K562 (cell line): ENCODE measurements around the gene GORASP1. TPM values are rescaled to one million over a fixed set of nuclear protein-coding genes. Genes with fewer than 3 reads are reported as not detected.

Experiments
- ATAC-seq: fragments of 200-7000 bp; cut with Tn5 transposase; 3 replicates; pipeline ENCODE4 v1.9.1; 2020; ENCODE audit warnings: moderate library complexity
- BruUV-seq: library from RNA; stranded (reverse); fragments of 400-500 nt; replicated peaks from 2 replicates; lab custom pipeline; 2021; lab: Mats Ljungman, UMichigan
- CTCF ChIA-PET: fragments of 300-600 bp; formaldehyde crosslinking; extraction: SDS; loops from one replicate; lab custom pipeline; 2021; ENCODE audit warnings: low intra/inter-chr PET ratio; lab: Yijun Ruan, JAX
- POLR2A ChIA-PET: fragments of 300-600, 350-650 bp; sonication (Branson Sonifier 250); formaldehyde crosslinking; extraction: SDS; loops from one replicate; lab custom pipeline; 2021; ENCODE audit warnings: antibody characterized with exemption, inconsistent platforms; lab: Yijun Ruan, JAX
- DNase-seq, 4 experiments: peaks; one replicate each; pipeline versions ENCODE4 v3.0.0 to v3.0.0-alpha.2; 2011 to 2018; ENCODE audit warnings: low spot score in 3 of 4, mixed read lengths in 3 of 4; ENCODE audit errors: extremely low read depth in 1 of 4
- FAIRE-seq: peaks from 2 replicates; lab custom pipeline; 2011; peaks lifted over from hg19 to GRCh38; lab: Jason Lieb, UNC
- H2AFZ ChIP-seq: 2 replicates; pipeline ENCODE4 v1.6.0; 2011; ENCODE audit warnings: low read depth, low read length, control low read depth, inconsistent platforms
- H3K27ac ChIP-seq: fragments of 200-600 bp; 3 replicates; pipeline ENCODE4 v1.8.0; 2011; ENCODE audit warnings: low read depth, mild to moderate bottlenecking, control low read depth, inconsistent platforms, low read length, moderate library complexity, mixed read lengths; ENCODE audit errors: extremely low read depth
- H3K27me3 ChIP-seq, 2 experiments: fragments of 300-600 bp in 1 of 2; 2 replicates in 1 of 2; 3 replicates in 1 of 2; pipeline versions ENCODE4 v1.6.0 to v1.8.0; 2011; ENCODE audit warnings: inconsistent platforms in 2 of 2, low read length in 2 of 2, mild to moderate bottlenecking in 1 of 2, mixed read lengths in 1 of 2, moderate library complexity in 1 of 2; ENCODE audit not compliant: control insufficient read depth in 2 of 2, insufficient read depth in 2 of 2
- H3K36me3 ChIP-seq: fragments of 300-600 bp; 3 replicates; pipeline ENCODE4 v1.8.0; 2011; ENCODE audit warnings: mild to moderate bottlenecking, low read length, inconsistent platforms; ENCODE audit not compliant: control insufficient read depth, insufficient read depth
- H3K4me1 ChIP-seq, 2 experiments: fragments of 200-600 bp in 1 of 2; replicated peaks in 1 of 2; 2 replicates in 1 of 2; 3 replicates in 1 of 2; pipeline versions ENCODE4 v1.5.1 to v1.8.0; 2011; ENCODE audit warnings: inconsistent platforms in 2 of 2, low read length in 2 of 2, mild to moderate bottlenecking in 1 of 2, mixed read lengths in 1 of 2, moderate library complexity in 1 of 2; ENCODE audit not compliant: control insufficient read depth in 2 of 2, insufficient read depth in 2 of 2
- H3K4me2 ChIP-seq: 2 replicates; pipeline ENCODE4 v1.6.1; 2011; ENCODE audit warnings: low read length, control low read depth, inconsistent platforms, mixed read lengths; ENCODE audit not compliant: insufficient read depth
- H3K4me3 ChIP-seq: fragments of 200-600 bp; sonication (generic), shearing (Covaris generic); 2 replicates; pipeline ENCODE4 v1.5.1; 2016; ENCODE audit warnings: control low read depth, inconsistent platforms
- H3K79me2 ChIP-seq: fragments of 200-600 bp; 3 replicates; pipeline ENCODE4 v1.8.0; 2011; ENCODE audit warnings: low read length, inconsistent platforms; ENCODE audit not compliant: control insufficient read depth, insufficient read depth
- H3K9ac ChIP-seq, 2 experiments: 2 replicates each; pipeline versions ENCODE4 v1.6.0 to v1.6.1; 2011; ENCODE audit warnings: low read depth in 2 of 2, low read length in 2 of 2, control low read depth in 1 of 2, inconsistent platforms in 1 of 2, mild to moderate bottlenecking in 1 of 2, mixed read lengths in 1 of 2; ENCODE audit not compliant: insufficient read depth in 1 of 2
- H3K9me1 ChIP-seq: one replicate; pipeline ENCODE4 v1.6.0; 2011; ENCODE audit warnings: inconsistent platforms, mild to moderate bottlenecking, low read length, moderate library complexity; ENCODE audit not compliant: control insufficient read depth, insufficient read depth
- H3K9me3 ChIP-seq: replicated peaks from 2 replicates; pipeline ENCODE4 v1.5.1; 2011; ENCODE audit warnings: low read depth, low read length, inconsistent platforms; ENCODE audit not compliant: control insufficient read depth, insufficient read depth
- H4K20me1 ChIP-seq: replicated peaks from 2 replicates; pipeline ENCODE4 v1.6.1; 2011; ENCODE audit warnings: low read length, inconsistent platforms, mixed read lengths; ENCODE audit not compliant: control insufficient read depth, insufficient read depth
- AFF4 ChIP-seq: sonication (generic); formaldehyde crosslinking; IDR thresholded peaks from 2 replicates; pipeline ENCODE4 v1.8.0; 2023; ENCODE audit warnings: mild to moderate bottlenecking, missing genetic modification reagents
- CBFA2T3 ChIP-seq: fragments of 450-650 bp; IDR thresholded peaks from 2 replicates; pipeline ENCODE4 v1.6.1; 2017
- CHCHD3 ChIP-seq: fragments of 250-450 bp; sonication (Bioruptor Pico); IDR thresholded peaks from 2 replicates; pipeline ENCODE4 v2.1.2; 2022; ENCODE audit warnings: mild to moderate bottlenecking
- KAT7 ChIP-seq: sonication (generic); formaldehyde crosslinking; IDR thresholded peaks from 2 replicates; pipeline ENCODE4 v1.8.0; 2022; ENCODE audit warnings: missing genetic modification reagents, mild to moderate bottlenecking, borderline replicate concordance
- KLF13 ChIP-seq: fragments of 450-650 bp; IDR thresholded peaks from 2 replicates; pipeline ENCODE4 v1.6.1; 2016; ENCODE audit warnings: missing genetic modification characterization, low read depth, mild to moderate bottlenecking, missing compliant biosample characterization, moderate library complexity, borderline replicate concordance
- MED1 ChIP-seq: sonication (generic); formaldehyde crosslinking; IDR thresholded peaks from 2 replicates; pipeline ENCODE4 v1.8.1; 2023; ENCODE audit warnings: missing genetic modification reagents, borderline replicate concordance
- NR2C1 ChIP-seq, 2 experiments: fragments of 450-650 bp; IDR thresholded peaks; 2 replicates each; pipeline ENCODE4 v1.6.1; 2017; ENCODE audit warnings: mild to moderate bottlenecking in 2 of 2, antibody characterized with exemption in 1 of 2, inconsistent platforms in 1 of 2, missing compliant biosample characterization in 1 of 2, missing genetic modification characterization in 1 of 2
- PHB ChIP-seq: fragments of 250-450 bp; sonication (Bioruptor Pico); IDR thresholded peaks from 2 replicates; pipeline ENCODE4 v1.5.0; 2021
- RFX7 ChIP-seq: fragments of 250-450 bp; sonication (Bioruptor Pico); IDR thresholded peaks from 2 replicates; pipeline ENCODE4 v1.5.1; 2021; ENCODE audit warnings: mild to moderate bottlenecking
- SRSF7 ChIP-seq: fragments of 200-400 bp; formaldehyde crosslinking; optimal IDR thresholded peaks from 2 replicates; pipeline ENCODE3; 2017; ENCODE audit warnings: mild to moderate bottlenecking, low read depth, low read length
- TEAD4 ChIP-seq, 2 experiments: sonication (generic) in 1 of 2; formaldehyde crosslinking in 1 of 2; IDR thresholded peaks; 2 replicates each; pipeline versions ENCODE4 v1.6.1 to v1.8.0; 2012 to 2022; ENCODE audit warnings: borderline replicate concordance in 1 of 2, inconsistent platforms in 1 of 2, low read length in 1 of 2, mild to moderate bottlenecking in 1 of 2, missing genetic modification reagents in 1 of 2
- ZNF717 ChIP-seq: fragments of 250-450 bp; sonication (Bioruptor Pico); IDR thresholded peaks from 2 replicates; pipeline ENCODE4 v1.5.0; 2021
- ZNF830 ChIP-seq: fragments of 250-450 bp; sonication (Bioruptor Pico); IDR thresholded peaks from 2 replicates; pipeline ENCODE4 v1.5.0; 2021; ENCODE audit warnings: mild to moderate bottlenecking
- in situ Hi-C: fragments of 300-500 bp; cut with MboI; formaldehyde crosslinking; loops from 4 replicates; pipeline ENCODE4 v1.15.0; 2018; ENCODE audit warnings: inconsistent platforms, mixed read lengths
- intact Hi-C: fragments of 100-400 bp; cut with micrococcal nuclease; formaldehyde crosslinking; loops from 2 replicates; pipeline ENCODE4 v1.14.2; 2022
- polyA plus RNA-seq, 8 experiments: library from polyadenylated mRNA; depleted of rRNA in 4 of 8; stranded (reverse) in 5 of 8; unstranded in 3 of 8; fragments of >200 nt; fragmentation: Nextera tagmentation in 2 of 8; fragmentation: Illumina TruSeq in 1 of 8; extraction: Ambion mirVana in 2 of 8; extraction: Trizol in 1 of 8; gene quantifications; 2 replicates each; pipeline versions ENCODE4 v1.2.1 to v1.2.3, GENCODE V29; 2011 to 2014; ENCODE audit warnings: inconsistent platforms in 1 of 8, missing spikeins in 1 of 8
- total RNA-seq, 7 experiments: library from RNA; depleted of rRNA in 6 of 7; stranded (reverse); fragments of >200 nt in 6 of 7; fragmentation: Illumina TruSeq in 2 of 7; extraction: Trizol in 2 of 7; gene quantifications; 2 replicates each; pipeline versions ENCODE4 v1.2.1 to v1.2.3, GENCODE V29; 2011 to 2021; ENCODE audit warnings: low replicate concordance in 1 of 7
- TF ChIP-seq, protein P1 (sequence below), 2 experiments: fragments of 200-800 bp in 1 of 2; sonication (Bioruptor generic) in 1 of 2; sonication (generic) in 1 of 2; formaldehyde crosslinking in 1 of 2; IDR thresholded peaks in 1 of 2; conservative IDR thresholded peaks in 1 of 2; 2 replicates each; pipeline versions ENCODE4 v1.5.0 to v1.6.1; 2016 to 2020; ENCODE audit warnings: missing compliant biosample characterization in 1 of 2, missing genetic modification characterization in 1 of 2, missing genetic modification reagents in 1 of 2
- TF ChIP-seq, protein P2 (sequence below): fragments of 250-450 bp; sonication (Bioruptor Pico); IDR thresholded peaks from 2 replicates; pipeline ENCODE4 v1.5.0; 2022; ENCODE audit warnings: mild to moderate bottlenecking

The GORASP1 gene
- total and polyA plus RNA-seq, 9 of the 15 experiments (the other 6 are each of a cell fraction or from before 2014, with no cell fraction given), result 8.4 to 87.9 (median 67.6) TPM

DNA sequence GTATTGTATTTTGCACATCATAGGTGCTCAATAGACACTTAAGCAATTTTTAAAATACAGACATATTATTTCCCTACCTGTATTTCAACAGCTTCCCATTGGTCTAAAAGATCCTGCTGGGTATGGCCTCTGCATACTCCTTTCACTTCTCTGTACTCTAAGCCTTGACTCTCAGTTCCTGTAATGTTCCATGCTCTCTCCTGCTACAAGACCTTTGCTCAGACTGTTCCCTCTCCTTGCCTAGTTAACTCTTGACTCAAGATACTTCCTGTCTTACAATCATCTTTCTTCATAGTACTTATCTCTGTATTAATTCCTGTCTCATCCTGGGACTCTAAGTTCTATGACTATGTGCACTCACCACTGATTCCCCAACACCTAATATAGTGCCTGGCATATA is 57.4 kb downstream of the GORASP1 start:
- no peak overlapping the region for H2AFZ ChIP-seq
- H3K9ac ChIP-seq, result no peak overlapping the region
- POLR2A ChIA-PET, result interaction anchor here (0.6 to 1.0 kb wide), 2 partner anchors 47 to 89 kb away, joined by 3 read pairs; no protein-coding TSS in a partner anchor
- no peak overlapping the region for H3K4me3 ChIP-seq
- no peaks in the 10 kb centered on the region for H3K27me3 ChIP-seq
- DNase-seq, result no peak
- peaks cover 31% of the 10 kb centered on the region for H3K79me2 ChIP-seq
- CTCF ChIA-PET, result no interaction called here
- no peaks in the 10 kb centered on the region for H3K36me3 ChIP-seq
- no peak for FAIRE-seq
- in situ Hi-C loops, result no loop called here
- H3K4me2 ChIP-seq, result no peak overlapping the region
- no peaks in the 10 kb centered on the region for H3K9me1 ChIP-seq
- TF ChIP-seq, protein P1, sequence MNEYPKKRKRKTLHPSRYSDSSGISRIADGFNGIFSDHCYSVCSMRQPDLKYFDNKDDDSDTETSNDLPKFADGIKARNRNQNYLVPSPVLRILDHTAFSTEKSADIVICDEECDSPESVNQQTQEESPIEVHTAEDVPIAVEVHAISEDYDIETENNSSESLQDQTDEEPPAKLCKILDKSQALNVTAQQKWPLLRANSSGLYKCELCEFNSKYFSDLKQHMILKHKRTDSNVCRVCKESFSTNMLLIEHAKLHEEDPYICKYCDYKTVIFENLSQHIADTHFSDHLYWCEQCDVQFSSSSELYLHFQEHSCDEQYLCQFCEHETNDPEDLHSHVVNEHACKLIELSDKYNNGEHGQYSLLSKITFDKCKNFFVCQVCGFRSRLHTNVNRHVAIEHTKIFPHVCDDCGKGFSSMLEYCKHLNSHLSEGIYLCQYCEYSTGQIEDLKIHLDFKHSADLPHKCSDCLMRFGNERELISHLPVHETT (CRISPR knock-in tag; conservative IDR thresholded peaks at IDR 0.05 in 1 of 2, IDR thresholded peaks at IDR 0.05 in 1 of 2), result no peak
- TF ChIP-seq, protein P2, sequence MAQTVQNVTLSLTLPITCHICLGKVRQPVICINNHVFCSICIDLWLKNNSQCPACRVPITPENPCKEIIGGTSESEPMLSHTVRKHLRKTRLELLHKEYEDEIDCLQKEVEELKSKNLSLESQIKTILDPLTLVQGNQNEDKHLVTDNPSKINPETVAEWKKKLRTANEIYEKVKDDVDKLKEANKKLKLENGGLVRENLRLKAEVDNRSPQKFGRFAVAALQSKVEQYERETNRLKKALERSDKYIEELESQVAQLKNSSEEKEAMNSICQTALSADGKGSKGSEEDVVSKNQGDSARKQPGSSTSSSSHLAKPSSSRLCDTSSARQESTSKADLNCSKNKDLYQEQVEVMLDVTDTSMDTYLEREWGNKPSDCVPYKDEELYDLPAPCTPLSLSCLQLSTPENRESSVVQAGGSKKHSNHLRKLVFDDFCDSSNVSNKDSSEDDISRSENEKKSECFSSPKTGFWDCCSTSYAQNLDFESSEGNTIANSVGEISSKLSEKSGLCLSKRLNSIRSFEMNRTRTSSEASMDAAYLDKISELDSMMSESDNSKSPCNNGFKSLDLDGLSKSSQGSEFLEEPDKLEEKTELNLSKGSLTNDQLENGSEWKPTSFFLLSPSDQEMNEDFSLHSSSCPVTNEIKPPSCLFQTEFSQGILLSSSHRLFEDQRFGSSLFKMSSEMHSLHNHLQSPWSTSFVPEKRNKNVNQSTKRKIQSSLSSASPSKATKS, result no peak
- no peak for TF ChIP-seq SRSF7
- no peak for TF ChIP-seq ZNF830 (CRISPR knock-in tag)
- no peak for TF ChIP-seq KLF13 (tag)
- TF ChIP-seq KAT7 (CRISPR knock-in tag), result no peak
- no peak for TF ChIP-seq CHCHD3
- no peak for TF ChIP-seq AFF4 (CRISPR knock-in tag)
- no peak for TF ChIP-seq NR2C1 (IDR thresholded peaks at IDR 0.05)
- no peak for TF ChIP-seq NR2C1 (tag; IDR thresholded peaks at IDR 0.05)
- TF ChIP-seq CBFA2T3, result no peak
- no peak for TF ChIP-seq MED1 (CRISPR knock-in tag)
- TF ChIP-seq ZNF717 (CRISPR knock-in tag), result no peak
- TF ChIP-seq PHB, result no peak
- no peak for TF ChIP-seq RFX7
- TF ChIP-seq TEAD4 (IDR thresholded peaks at IDR 0.05; ENCODE audit: low read length), result no peak
- TF ChIP-seq TEAD4 (CRISPR knock-in tag; IDR thresholded peaks at IDR 0.05; ENCODE audit: borderline replicate concordance), result no peak
- ATAC-seq, result no peak
- intact Hi-C loops, result no loop called here
- H3K4me1 ChIP-seq, result peaks cover 5 to 9% of the 10 kb centered on the region in 2 experiments; a peak in 4 of 5 replicates
- H3K27ac ChIP-seq, result no peak overlapping the region
- BruUV-seq, result no TSS peak
- H3K9me3 ChIP-seq, result peaks cover 3% of the 10 kb centered on the region; the same call in 1 of the 2 replicates
- H4K20me1 ChIP-seq, result no peaks in the 10 kb centered on the region
